ENCODE measurements around the gene C6orf47.

- no peak for TF ChIP-seq CTCF (IDR thresholded peaks at IDR 0.05; ENCODE audit: poor library complexity, severe bottlenecking)
- TF ChIP-seq EZH2 (IDR thresholded peaks at IDR 0.05; ENCODE audit: borderline replicate concordance, insufficient read depth, low read length, poor library complexity, severe bottlenecking) = no peak
- no peak for TF ChIP-seq RAD21 (conservative IDR thresholded peaks at IDR 0.05)
- no peak for TF ChIP-seq EP300 (conservative IDR thresholded peaks at IDR 0.05; ENCODE audit: poor library complexity, severe bottlenecking)
- TF ChIP-seq SMC3 (conservative IDR thresholded peaks at IDR 0.05; ENCODE audit: poor library complexity) = no peak
- no peak for TF ChIP-seq TAF1 (IDR thresholded peaks at IDR 0.05; ENCODE audit: low read depth)
- no peak for TF ChIP-seq MXI1 (conservative IDR thresholded peaks at IDR 0.05; ENCODE audit: poor library complexity, severe bottlenecking)
These were observed 25.9 kb upstream of the C6orf47 start for GRCh38 chr6:31686483-31686882.

All from neural cell (in vitro differentiated cells).